Dedifferentiated amniotic fluid mesenchymal stem cell (primary cell): ENCODE data around the gene PNKD.
A peak's percentile ranks its signal among the peaks of the same experiment; 100 is the strongest.

Experiments
- DNase-seq: peaks from one replicate; pipeline ENCODE4 v3.0.0-alpha.2; 2016; ENCODE audit errors: extremely low spot score

PNKD gene

DNA sequence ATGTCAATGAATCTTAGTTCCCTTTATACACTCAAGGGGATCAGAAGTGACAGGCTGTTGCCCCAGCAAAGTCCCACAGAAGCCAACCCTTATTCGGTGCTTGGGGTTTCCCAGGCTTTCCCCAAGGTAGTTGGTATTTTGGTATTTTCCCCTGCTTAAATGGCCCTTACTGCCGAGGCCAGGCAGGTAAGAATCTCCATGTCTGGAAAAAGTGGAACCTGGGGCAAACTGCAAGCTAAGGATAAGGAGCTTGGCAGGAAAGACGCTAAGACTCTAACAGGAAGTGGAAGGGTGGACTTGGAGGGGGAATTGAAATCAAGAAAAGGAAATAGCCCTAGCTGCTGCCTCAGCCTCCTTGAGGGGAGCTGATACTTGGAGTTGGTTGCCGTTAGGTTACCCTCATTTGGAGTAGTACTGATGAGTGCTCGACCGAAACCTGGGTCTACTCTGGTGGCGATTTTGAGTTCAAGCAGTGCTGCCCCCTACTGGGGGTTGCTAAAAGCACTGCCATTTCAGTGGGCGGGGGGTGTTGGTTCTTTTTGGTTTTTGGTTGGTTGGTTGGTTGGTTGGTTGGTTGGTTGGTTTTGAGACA, 12.8 kb upstream of the PNKD start:
- DNase-seq: no peak

DNA sequence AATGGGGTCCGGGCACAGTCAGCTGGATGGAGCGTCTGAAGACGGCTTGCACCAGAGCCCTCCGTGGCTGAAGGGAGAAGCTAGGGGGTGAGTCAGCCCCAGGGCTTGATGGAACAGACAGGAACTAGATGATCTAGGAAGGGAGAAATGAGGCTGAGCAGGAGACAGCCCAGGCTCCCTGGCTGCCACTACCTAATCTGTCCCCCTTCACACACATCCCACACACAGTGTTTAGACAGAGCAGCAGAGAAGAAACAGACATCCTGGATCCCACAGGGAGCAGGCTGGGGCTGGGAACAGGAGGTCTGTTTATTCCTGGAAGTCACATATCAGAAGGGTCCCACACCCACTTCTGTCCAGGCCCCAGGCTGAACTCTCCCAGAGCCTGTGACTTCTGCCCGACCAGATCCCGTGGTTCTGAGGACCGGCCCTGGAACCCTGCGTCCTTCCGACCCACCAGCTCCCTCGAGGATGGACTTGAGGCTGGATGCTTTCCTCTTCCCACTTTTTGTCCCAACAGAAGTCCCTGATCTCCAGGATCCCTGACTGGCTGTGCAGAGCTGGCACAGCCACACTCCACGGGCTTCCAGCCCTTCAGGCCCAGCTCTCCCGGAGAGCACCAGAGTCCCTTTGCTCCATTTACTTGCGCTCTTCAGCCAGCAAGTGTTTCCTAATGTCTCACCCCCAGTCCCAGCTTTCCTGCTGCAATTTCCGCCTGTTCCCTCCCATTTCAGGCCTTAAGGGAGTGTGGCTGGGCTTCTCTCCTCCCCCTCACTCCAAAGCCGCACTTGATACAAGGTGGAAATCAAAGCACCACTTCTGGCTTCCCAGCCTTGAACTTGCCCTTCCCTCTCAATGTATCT, 11.0 kb upstream of the PNKD start:
- no peak for DNase-seq

DNA sequence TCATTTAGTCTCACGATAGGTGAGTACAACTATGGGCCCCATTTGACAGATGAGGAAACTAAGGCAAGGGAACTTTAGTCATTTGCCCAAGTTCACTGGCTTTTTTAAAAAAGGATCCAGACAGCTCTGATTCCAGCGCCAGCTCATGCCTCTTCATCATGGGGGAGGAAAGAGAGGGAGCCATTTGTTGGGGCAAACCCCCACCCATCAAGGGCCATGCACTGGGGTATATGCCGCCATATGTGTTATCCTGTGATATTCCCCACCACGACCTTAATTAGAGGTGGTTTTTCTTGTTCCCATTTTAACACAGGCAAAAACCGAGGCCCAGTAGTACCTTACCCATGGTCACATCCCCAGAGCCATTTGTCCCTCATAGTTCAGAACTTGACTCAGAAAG, 10.2 kb upstream of the PNKD start:
- DNase-seq: no peak

DNA sequence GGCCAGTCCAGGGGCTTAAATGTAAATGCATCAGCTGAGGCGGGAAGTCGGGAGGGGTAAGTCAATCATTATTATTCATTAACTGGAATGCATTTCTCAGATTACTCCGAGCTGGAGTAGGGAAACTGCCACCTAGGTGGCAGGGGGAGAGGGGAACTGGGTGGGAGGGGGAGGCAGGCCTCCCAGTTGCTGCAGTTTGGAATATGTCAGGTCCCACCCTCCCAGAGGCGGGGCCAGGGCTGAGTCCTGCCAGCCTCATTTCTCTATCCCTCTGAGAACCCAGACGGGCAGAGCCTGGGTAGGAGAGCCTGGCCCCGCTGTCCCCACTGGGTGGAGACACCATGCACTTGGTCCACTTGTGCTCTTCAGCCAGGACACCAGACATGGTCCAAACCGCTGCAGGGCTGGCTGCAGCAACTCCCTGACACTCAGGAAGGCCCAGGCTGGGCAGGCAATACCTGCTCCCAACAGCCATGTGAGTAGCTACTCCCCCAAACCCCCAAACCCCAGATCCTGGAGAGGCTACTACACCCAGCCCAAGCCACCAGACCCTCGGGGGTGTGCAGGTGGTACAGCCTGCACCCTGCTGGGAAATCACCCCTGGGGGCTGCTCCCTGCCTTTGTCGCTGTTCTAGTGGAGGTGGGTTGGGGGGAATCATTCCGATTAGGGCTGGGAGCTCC, 9.4 kb upstream of the PNKD start, which contains the start of gene GPBAR1:
Gene GPBAR1 (plus strand): TSS at position 274 of the 681 bp plus-strand sequence. CDS start 1,710 bp downstream, outside the sequence.
- DNase-seq: no peak

DNA sequence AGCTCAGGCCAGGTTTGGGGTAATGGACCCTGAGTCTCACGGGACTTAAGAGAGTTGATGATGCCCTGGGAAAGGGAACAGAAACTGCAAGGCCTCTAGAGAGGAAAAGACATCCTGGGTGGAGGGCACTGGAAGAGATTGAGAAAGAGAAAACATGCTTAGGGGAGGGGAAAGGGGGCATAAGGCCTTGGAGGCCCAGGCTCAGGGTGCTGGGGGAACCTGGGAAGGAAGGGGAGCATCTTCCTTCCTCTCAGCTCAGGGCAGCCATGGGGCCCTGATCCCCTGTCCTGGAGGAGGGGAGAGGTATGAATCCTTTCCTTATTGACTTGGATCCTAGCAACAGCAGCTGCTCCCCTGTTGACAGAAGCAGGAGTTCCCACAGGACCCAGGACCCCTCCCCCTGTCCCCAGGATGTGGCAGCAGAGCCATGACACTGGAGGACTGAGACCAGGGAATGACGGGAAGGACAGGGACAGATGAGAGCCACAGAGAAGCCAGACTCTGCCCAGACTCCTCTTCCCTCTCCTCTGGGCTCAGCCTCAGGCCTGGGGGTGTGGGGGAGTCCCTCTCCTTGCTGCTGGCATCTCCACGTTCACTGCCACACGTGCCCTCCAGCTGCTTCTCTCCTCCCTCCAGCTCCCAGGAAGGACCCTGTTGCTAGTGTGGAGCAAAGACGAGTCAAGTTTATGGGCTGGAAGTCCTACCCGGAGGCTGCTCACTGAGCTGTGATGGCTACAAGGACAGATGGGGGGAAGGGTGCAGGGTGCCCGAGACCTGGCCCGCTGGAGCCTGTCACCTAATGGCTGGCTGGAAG, 8.7 kb upstream of the PNKD start:
- DNase-seq: no peak

DNA sequence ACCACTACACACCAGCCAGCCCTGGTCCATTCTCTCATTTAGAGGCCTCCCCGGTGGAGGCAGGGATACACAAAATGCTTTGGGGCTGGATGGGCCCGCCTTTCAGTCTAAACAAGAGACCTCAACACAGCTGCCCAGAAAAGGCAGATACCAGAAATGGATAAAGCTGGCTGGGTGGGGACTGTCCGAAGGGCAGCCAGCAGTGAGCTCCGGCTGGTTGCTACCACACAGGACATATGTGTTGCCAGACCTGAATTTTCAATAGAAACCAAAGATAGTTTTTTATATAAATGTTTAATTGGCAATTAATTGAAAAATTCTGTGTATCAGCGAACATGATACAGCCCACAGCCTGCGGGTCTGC, 8.1 kb upstream of the PNKD start:
- DNase-seq: no peak

DNA sequence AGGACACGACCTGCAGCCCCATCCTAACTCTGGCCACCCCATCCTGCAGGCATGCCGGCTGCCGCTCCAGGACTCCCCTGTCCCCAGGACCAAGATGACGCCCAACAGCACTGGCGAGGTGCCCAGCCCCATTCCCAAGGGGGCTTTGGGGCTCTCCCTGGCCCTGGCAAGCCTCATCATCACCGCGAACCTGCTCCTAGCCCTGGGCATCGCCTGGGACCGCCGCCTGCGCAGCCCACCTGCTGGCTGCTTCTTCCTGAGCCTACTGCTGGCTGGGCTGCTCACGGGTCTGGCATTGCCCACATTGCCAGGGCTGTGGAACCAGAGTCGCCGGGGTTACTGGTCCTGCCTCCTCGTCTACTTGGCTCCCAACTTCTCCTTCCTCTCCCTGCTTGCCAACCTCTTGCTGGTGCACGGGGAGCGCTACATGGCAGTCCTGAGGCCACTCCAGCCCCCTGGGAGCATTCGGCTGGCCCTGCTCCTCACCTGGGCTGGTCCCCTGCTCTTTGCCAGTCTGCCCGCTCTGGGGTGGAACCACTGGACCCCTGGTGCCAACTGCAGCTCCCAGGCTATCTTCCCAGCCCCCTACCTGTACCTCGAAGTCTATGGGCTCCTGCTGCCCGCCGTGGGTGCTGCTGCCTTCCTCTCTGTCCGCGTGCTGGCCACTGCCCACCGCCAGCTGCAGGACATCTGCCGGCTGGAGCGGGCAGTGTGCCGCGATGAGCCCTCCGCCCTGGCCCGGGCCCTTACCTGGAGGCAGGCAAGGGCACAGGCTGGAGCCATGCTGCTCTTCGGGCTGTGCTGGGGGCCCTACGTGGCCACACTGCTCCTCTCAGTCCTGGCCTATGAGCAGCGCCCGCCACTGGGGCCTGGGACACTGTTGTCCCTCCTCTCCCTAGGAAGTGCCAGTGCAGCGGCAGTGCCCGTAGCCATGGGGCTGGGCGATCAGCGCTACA, 7.4 kb upstream of the PNKD start:
- DNase-seq: no peak

DNA sequence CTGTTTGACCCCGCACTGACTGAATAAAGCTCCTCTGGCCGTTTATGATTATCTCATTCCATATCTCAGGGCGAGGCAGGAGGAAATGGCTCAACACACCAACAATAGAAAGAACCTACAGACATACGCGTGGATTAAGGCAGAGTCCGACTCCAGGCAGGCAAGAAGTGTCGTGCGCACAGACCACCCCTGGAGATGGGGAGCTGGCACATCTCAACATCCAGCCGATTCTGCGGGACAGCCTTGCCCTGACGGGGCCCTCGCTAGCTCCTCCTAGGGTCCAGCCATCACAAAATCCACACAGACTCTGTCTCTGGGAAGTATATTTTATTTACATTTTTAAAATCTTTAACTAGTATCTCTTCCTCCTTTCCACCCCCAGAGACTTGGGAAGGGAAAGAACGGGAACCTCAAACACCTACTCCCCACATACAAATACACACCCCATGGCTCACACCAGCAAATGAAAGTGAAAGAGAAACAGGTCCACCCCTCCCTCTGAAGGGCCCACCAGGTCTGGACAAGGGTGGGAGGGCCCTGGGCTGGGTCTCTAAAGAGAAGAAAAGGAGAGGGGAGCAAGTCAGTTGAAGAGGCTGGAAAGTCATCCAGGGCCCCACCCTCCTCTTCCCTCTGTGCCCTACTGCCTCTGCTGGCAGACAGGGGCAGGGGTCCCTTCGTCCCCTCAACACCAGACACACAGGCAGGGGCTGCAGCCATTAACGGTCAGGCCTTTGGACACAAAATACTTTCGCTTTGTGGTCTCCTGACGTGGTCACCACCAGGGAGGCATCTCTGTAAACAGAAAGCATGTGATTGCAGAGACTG, 6.3 kb upstream of the PNKD start:
- DNase-seq: no peak

DNA sequence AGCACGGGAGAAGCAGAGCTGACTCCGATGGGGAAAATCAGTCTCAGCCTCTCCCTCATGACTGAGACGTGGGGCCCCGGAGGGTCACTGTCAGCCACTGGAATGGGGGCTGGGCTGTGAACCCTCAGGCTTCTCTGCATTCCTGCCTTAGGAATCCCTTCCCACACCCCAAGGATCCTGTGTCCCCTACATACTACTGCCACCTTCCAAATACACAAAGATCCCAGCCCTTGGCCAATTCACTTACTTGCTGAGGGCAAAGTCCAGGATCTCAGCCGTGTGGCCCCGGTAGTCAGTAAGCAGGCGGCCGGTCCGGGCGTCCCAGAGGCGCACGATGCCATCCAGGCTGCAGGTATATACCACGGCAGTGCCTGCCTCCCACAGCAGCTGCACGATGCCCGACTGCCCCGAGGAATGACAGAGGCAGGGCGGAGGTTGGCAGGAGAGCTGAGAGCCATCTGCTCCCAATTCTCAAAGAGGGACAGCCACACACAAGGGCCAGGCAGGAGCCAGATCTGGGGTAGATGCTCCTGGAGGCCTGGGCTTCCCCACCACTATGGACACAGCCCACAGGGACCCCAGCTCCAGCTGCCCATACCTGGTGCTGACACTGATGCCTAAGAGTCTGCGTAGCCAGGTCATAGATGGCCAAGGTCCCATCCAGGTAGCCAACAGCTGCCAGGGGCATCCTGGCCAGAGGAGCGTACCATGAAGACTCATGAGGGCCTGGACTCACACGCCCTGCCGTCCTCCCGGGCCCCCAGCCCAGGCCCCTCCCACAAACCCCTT, 5.4 kb upstream of the PNKD start:
- DNase-seq: no peak

DNA sequence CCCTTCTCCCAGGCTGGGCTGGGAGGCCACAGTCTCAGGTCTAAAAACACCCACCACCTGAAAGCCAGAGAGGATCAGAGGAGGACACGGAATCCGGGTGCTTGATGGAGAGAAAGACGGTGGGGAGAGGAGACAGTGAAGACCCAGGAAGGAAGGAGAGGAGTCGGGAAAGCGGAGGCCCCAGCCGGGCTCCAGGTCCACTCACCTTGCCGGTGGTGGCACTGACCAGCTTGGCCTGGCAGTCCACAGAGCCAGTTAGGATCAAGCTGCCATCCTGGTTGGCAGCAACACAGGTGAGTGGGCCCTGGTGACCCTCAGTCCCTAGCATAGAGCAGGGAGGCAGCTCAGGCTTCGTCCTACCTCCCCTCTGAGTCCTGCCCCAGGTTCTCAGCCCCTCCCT, 4.7 kb upstream of the PNKD start:
- DNase-seq: no peak

DNA sequence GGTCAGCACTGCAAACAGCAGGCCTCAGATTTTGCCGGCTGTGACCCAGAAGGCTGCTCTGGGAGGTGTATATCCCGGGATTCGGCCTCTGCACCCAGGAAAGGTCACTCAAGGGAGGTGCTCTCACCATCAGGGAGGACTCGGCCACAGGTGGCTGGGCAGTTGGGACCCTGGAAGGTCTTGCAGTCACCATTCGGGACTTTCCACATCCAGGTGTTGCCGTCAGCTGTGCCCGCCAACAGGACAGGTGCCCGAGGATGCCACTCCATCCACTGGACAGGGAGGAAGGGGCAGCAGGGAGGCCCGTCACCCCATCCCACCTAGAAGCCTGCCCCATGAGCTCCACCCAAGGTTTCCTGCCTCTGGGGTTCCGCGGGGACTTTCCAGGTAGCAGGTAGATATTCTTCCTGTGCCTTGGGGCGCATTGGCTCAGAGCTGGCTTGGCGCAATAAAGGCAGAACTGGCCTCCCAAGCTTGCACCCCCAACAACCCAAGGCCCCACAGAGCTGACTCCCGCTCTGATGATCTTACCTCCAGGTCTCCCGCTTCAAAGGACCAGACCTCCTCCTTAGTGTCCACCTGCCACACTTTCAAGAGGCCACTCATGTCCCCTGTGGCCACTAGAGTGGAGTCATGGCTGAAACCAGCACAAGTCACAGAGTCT, 3.9 kb upstream of the PNKD start:
- no peak for DNase-seq

DNA sequence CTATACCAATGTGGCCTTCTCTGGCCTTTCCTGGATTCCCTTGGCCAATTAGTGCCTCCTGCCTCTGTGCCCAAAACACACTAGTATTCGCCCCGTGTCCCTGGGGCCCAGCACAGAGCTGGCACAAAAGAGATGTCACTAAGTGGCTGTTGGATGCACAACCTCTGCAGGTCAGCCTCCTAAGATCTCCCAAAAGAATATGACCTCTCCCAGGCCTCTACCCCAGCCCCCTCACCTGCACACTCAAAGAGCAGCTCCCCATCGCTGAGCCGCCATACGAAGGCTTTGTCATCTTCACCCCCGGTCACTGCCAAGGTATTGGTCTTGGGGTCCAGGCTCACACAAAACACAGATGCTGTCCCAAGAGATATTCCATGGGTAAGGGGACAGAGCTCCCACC, 3.1 kb upstream of the PNKD start:
- DNase-seq: no peak

DNA sequence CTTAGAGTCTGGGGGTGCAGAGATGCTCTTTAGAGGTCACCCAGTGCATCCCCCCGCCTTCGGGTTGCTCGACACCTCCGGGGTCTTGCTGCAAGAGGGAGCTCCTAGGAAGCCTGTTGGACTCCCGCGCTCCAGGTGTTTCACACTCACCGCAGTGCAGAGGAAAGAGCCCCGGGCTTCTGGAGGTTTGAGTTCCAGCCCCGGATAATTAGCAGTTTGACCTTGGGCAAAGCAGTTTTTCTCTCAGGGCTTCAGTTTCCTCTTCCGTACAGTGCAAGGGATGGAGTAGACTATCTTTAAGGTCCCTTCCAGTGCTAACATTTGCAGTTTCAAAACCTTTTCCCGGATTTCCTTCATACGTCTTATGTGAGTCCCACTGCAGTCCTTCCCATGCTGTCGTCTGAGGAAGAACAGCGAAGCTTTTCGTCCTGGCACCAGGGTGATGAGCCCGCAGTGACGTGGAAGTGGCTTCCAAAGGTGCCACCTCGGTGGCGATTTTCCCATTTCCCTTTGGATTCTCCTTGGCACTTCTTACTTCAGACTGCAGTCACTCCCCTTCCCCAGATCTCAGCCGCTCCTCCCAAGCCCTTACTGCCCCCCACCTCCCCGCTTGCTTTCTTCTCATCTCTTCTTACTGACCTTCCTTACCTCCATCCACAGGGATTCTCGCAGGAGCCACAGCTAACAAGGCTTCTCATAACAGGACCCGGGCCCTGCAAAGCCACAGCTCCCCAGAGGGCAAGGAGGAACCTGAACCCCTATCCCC, 585 bp downstream of the PNKD start:
- no peak for DNase-seq

DNA sequence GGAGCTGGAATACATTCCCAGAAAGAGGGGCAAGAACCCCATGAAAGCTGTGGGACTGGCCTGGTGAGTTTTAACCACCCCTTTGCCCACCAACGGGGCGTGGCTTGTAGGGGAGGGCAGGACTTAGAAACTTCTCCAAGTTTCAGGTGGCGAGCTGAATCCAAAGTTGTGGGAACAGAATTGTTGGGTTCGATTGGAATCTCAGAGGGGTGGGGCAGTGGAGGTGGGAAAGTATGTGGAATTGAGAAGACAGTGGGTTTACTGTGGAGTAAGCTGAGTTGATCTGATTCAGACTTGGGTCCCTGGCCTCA, 1.1 kb downstream of the PNKD start:
- DNase-seq: no peak

DNA sequence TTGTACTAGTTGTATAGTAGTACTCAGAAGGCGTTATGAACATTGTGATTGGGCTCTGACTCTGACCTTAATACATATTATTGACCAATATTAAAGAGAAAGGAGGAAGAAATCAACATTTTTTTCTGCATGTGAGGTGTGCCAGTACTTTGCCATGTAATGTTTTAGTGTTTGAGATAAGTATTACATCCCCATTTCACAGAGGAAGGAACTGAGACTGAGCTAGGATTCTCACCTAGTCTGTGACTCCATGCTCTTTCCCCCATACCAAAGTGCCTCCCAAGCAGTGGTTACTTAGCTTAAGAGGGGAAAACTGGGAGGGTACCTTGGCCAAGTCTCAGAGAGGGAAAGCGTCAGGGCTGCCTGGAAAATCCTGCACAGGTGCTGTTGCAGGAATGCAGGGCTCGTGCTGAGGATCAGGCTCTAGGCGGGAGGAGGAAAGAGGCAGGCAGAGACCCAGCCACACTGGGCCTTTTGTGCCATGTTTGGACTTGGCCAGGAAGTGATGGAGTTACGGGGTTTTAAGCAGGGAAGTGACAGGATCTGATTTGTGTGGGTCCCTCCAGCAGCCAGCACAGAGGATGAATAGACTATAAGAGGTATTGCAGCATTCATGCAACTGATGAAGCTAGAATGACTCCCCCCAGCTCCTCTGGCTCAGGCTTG, 1.7 kb downstream of the PNKD start:
- DNase-seq: no peak

DNA sequence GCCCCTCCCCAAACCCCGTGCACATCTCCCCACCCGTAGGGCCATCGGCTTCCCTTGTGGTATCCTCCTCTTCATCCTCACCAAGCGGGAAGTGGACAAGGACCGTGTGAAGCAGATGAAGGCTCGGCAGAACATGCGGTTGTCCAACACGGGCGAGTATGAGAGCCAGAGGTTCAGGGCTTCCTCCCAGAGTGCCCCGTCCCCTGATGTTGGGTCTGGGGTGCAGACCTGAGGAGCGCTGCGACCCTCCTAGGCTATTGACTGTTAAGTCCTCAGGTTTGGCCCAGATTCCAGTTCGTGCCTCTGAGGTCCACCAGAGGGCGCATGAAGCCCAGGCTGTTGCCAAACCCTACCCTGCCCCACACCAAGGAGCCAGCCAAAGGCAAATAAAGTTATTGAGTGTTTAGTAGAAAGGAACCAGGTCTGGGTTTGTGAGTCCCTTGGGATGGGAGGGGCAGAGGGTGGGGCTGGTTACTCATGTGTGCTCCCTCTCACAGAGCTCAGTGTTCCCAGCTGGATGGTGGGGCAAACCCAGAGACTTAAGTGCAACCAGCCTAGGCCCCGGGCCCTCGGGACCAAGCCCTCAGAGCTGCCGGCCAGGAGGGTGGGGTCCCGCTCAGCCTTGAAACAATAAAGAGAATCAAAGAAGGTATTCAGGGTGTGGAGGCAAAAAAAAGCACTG, 2.4 kb downstream of the PNKD start:
- DNase-seq: peak; percentile 92
